ENCODE results near the gene FLOT1. TPM values are rescaled to one million over a fixed set of nuclear protein-coding genes. Genes with fewer than 3 reads are reported as not detected.

FLOT1 gene
- total and polyA plus RNA-seq, 2 of the 13 experiments (the other 11 are each of a cell fraction or from before 2014, with no cell fraction given): 82.3 to 130 TPM

GRCh38 chr6:30743099-30744053 lies 889 bp upstream of the FLOT1 start (continued):
- TF ChIP-seq, protein P1, sequence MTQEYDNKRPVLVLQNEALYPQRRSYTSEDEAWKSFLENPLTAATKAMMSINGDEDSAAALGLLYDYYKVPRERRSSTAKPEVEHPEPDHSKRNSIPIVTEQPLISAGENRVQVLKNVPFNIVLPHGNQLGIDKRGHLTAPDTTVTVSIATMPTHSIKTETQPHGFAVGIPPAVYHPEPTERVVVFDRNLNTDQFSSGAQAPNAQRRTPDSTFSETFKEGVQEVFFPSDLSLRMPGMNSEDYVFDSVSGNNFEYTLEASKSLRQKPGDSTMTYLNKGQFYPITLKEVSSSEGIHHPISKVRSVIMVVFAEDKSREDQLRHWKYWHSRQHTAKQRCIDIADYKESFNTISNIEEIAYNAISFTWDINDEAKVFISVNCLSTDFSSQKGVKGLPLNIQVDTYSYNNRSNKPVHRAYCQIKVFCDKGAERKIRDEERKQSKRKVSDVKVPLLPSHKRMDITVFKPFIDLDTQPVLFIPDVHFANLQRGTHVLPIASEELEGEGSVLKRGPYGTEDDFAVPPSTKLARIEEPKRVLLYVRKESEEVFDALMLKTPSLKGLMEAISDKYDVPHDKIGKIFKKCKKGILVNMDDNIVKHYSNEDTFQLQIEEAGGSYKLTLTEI (CRISPR knock-in tag; conservative IDR thresholded peaks at IDR 0.05): no peak
- TF ChIP-seq GZF1 (CRISPR knock-in tag; IDR thresholded peaks at IDR 0.05) (no peak), BHLHE40 (IDR thresholded peaks at IDR 0.05; ENCODE audit: low read length) (0 out of 2 replicates have a peak, but pooled peaks have one; percentile 2), ZNF703 (CRISPR knock-in tag; IDR thresholded peaks at IDR 0.05; ENCODE audit: borderline replicate concordance) (no peak), ZNF484 (CRISPR knock-in tag; IDR thresholded peaks at IDR 0.05; ENCODE audit: borderline replicate concordance, low read depth) (0 out of 2 replicates have a peak, but pooled peaks have one; percentile 59), MXI1 (IDR thresholded peaks at IDR 0.05; ENCODE audit: borderline replicate concordance, low read depth, low read length) (no peak), ASH2L (IDR thresholded peaks at IDR 0.05; ENCODE audit: insufficient read length, low read depth, low read length) (peak; percentile 16), ZBTB39 (CRISPR knock-in tag; IDR thresholded peaks at IDR 0.05) (no peak), KDM5B (CRISPR knock-in tag; IDR thresholded peaks at IDR 0.05; ENCODE audit: borderline replicate concordance) (no peak), ZSCAN21 (CRISPR knock-in tag; IDR thresholded peaks at IDR 0.05; ENCODE audit: borderline replicate concordance) (no peak), MZF1 (CRISPR knock-in tag; IDR thresholded peaks at IDR 0.05; ENCODE audit: borderline replicate concordance) (no peak), NFE2L1 (CRISPR knock-in tag; IDR thresholded peaks at IDR 0.05; ENCODE audit: borderline replicate concordance) (no peak), DDIT3 (CRISPR knock-in tag; IDR thresholded peaks at IDR 0.05) (no peak), MED8 (CRISPR knock-in tag; IDR thresholded peaks at IDR 0.05; ENCODE audit: insufficient replicate concordance) (no peak), DNMT1 (CRISPR knock-in tag; IDR thresholded peaks at IDR 0.05) (no peak), ZZZ3 (CRISPR knock-in tag; IDR thresholded peaks at IDR 0.05; ENCODE audit: borderline replicate concordance) (no peak; the same call in 1 of the 2 replicates)
- TF ChIP-seq, protein P2, sequence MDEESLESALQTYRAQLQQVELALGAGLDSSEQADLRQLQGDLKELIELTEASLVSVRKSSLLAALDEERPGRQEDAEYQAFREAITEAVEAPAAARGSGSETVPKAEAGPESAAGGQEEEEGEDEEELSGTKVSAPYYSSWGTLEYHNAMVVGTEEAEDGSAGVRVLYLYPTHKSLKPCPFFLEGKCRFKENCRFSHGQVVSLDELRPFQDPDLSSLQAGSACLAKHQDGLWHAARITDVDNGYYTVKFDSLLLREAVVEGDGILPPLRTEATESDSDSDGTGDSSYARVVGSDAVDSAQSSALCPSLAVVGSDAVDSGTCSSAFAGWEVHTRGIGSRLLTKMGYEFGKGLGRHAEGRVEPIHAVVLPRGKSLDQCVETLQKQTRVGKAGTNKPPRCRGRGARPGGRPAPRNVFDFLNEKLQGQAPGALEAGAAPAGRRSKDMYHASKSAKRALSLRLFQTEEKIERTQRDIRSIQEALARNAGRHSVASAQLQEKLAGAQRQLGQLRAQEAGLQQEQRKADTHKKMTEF (CRISPR knock-in tag; IDR thresholded peaks at IDR 0.05): no peak
- TF ChIP-seq, protein P3, sequence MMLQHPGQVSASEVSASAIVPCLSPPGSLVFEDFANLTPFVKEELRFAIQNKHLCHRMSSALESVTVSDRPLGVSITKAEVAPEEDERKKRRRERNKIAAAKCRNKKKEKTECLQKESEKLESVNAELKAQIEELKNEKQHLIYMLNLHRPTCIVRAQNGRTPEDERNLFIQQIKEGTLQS (CRISPR knock-in tag; IDR thresholded peaks at IDR 0.05): no peak
